Measurements from ENCODE around the gene VSTM2L.

Gene VSTM2L

DNA sequence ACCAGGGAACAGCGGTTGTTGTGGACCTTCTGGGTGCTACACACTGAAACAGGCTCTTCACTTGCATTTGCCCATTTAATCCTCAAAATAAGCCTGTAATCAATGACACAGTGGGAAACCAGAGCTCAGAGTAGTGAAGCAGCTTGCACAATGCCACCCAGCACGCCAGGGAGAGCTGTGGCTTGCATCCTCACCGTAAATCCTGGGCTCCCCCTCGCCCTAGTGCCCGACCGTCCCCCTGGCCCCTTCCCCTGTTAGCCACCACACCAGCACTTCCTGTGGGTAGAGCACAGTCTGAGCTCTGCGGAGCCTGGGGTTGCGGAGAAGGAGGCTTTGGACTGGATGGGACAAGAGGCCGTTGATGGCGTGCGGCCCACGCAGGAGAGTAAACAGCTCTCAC is 14.5 kb downstream of the VSTM2L start:
- Histone ChIP-seq H3K9ac (no peak overlapping the region), H3K4me3 (no peak overlapping the region), H3K27ac (no peak overlapping the region), H3K27me3 (peaks cover 55% of the 10 kb centered on the region), H3K36me3 (no peaks in the 10 kb centered on the region), H4K20me1 (no peaks in the 10 kb centered on the region), H3K4me2 (no peak overlapping the region), H3K9me3 (no peaks in the 10 kb centered on the region), H3K4me1 (peaks cover 20% of the 10 kb centered on the region)
- TF ChIP-seq Cebpa-rat (IDR thresholded peaks at IDR 0.05): no peak

GRCh38 chr20:37918035-37918434 is 15.1 kb downstream of the VSTM2L start:
- H3K27ac ChIP-seq: no peak overlapping the region
- H4K20me1 ChIP-seq: no peaks in the 10 kb centered on the region
- H3K36me3 ChIP-seq: no peaks in the 10 kb centered on the region
- H3K9me3 ChIP-seq: no peaks in the 10 kb centered on the region
- H3K4me3 ChIP-seq: no peak overlapping the region
- H3K9ac ChIP-seq: no peak overlapping the region
- H3K4me1 ChIP-seq: peaks cover 20% of the 10 kb centered on the region
- peaks cover 50% of the 10 kb centered on the region for H3K27me3 ChIP-seq
- no peak overlapping the region for H3K4me2 ChIP-seq
- no peak for TF ChIP-seq Cebpa-rat (IDR thresholded peaks at IDR 0.05)

DNA sequence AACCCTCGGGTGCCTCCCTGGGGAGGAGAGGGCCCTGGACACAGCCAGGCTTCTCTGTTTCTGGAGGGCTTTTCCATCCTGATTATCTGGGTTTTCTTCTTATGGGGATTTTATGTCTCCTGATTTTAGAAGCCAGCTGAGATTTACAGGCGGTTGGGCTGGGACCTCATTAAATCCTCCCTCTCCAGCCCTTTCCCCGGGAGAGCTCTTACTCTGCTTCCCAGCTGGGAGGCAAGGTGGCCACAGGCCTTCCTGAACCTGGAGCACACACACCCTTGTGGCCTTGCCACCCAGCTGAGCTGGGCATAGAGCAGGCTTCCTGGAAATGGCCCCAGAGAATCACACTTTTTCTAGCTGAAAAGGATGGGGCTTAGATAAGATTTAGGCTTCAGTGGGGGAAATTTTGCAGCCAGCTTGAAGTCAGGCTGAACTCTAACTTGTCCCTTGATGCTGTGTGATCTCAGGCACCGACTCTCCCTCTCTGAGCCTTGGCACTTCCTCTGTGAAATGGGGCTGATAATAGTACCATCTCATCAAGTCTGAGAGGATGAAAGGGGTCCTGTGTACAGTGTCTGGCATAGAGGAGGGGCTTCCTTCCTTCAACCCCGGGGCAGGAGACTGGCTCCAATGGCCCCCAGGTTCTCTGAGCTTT is 16.6 kb downstream of the VSTM2L start:
- no peak overlapping the region for H3K27ac ChIP-seq
- H4K20me1 ChIP-seq: no peaks in the 10 kb centered on the region
- H3K4me2 ChIP-seq: no peak overlapping the region
- H3K9me3 ChIP-seq: no peaks in the 10 kb centered on the region
- no peak for TF ChIP-seq Cebpa-rat (IDR thresholded peaks at IDR 0.05)
- H3K4me1 ChIP-seq: peaks cover 16% of the 10 kb centered on the region
- H3K27me3 ChIP-seq: peaks cover 38% of the 10 kb centered on the region
- no peaks in the 10 kb centered on the region for H3K36me3 ChIP-seq
- no peak overlapping the region for H3K9ac ChIP-seq
- H3K4me3 ChIP-seq: no peak overlapping the region

DNA sequence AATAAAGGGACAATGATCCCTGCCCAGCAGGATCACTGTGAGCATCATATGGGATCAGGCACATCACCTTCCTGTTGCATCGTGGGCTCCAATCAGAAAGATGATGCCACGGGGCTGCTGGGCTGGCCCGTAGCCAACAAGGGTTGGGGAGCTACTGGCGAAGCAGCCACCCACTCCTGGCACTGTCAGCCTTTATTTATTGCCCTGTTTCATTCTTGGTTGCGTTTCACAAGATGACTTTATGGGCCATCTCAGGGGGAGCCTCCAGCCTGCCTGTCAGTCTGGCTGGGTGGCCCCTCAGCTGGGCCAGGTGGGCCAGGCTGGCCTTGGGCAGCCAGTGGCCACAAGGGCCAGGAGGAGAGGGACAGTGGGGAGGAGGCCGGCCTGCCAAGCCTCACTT is 17.3 kb downstream of the VSTM2L start:
- no peak overlapping the region for H3K4me2 ChIP-seq

GRCh38 chr20:37920679-37921322 is 17.9 kb downstream of the VSTM2L start:
- H3K27me3 ChIP-seq: peaks cover 25% of the 10 kb centered on the region
- no peaks in the 10 kb centered on the region for H4K20me1 ChIP-seq
- H3K4me2 ChIP-seq: no peak overlapping the region
- no peak overlapping the region for H3K27ac ChIP-seq
- H3K36me3 ChIP-seq: no peaks in the 10 kb centered on the region
- no peak overlapping the region for H3K4me3 ChIP-seq
- no peaks in the 10 kb centered on the region for H3K9me3 ChIP-seq
- peaks cover 9% of the 10 kb centered on the region; the same call in 1 of the 2 replicates for H3K4me1 ChIP-seq
- H3K9ac ChIP-seq: no peak overlapping the region
- TF ChIP-seq Cebpa-rat (IDR thresholded peaks at IDR 0.05): no peak

More for the DNA sequence above, 17.3 kb downstream of the VSTM2L start:
- no peak overlapping the region for H3K4me3 ChIP-seq
- no peak overlapping the region for H3K9ac ChIP-seq
- TF ChIP-seq Cebpa-rat (IDR thresholded peaks at IDR 0.05): no peak
- H3K27me3 ChIP-seq: peaks cover 31% of the 10 kb centered on the region
- H3K36me3 ChIP-seq: no peaks in the 10 kb centered on the region
- H3K4me1 ChIP-seq: peaks cover 9% of the 10 kb centered on the region; the same call in 1 of the 2 replicates
- no peaks in the 10 kb centered on the region for H4K20me1 ChIP-seq
- H3K9me3 ChIP-seq: no peaks in the 10 kb centered on the region
- no peak overlapping the region for H3K27ac ChIP-seq

- H3K27ac ChIP-seq: no peak overlapping the region
- no peak overlapping the region for H3K4me3 ChIP-seq
- no peak overlapping the region for H3K9ac ChIP-seq
- peaks cover 9% of the 10 kb centered on the region; the same call in 1 of the 2 replicates for H3K4me1 ChIP-seq
- no peaks in the 10 kb centered on the region for H4K20me1 ChIP-seq
- H3K27me3 ChIP-seq: peaks cover 19% of the 10 kb centered on the region
- H3K4me2 ChIP-seq: no peak overlapping the region
- no peaks in the 10 kb centered on the region for H3K9me3 ChIP-seq
- H3K36me3 ChIP-seq: no peaks in the 10 kb centered on the region
- no peak for TF ChIP-seq Cebpa-rat (IDR thresholded peaks at IDR 0.05)
Observed at GRCh38 chr20:37921341-37921929, 18.5 kb downstream of the VSTM2L start.

DNA sequence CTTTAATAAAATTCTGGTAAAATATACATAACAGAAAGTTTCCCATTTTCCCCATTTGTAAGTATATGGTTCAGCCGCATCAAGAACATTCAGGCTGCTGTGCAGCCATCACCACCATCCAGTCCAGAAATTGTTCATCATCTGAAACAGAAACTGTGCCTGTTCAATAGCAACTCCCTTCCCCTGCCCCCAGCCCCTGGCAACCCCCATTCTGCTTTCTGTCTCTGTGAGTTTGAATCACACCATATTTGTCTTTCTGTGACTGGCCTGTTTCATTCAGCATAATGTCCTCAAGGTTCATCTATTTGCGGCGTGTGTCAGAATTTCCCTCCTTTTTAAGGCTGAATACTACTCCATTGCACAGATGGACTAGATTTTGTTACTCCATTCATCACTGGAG is 19.1 kb downstream of the VSTM2L start:
- Histone ChIP-seq H3K4me1 (peaks cover 6% of the 10 kb centered on the region; the same call in 1 of the 2 replicates), H3K36me3 (no peaks in the 10 kb centered on the region), H3K4me2 (no peak overlapping the region), H3K9ac (no peak overlapping the region), H4K20me1 (no peaks in the 10 kb centered on the region), H3K9me3 (no peaks in the 10 kb centered on the region), H3K27ac (no peak overlapping the region), H3K4me3 (no peak overlapping the region), H3K27me3 (peaks cover 13% of the 10 kb centered on the region)
- no peak for TF ChIP-seq Cebpa-rat (IDR thresholded peaks at IDR 0.05)

GRCh38 chr20:37925265-37926165 is 22.6 kb downstream of the VSTM2L start:
- no peaks in the 10 kb centered on the region for H3K9me3 ChIP-seq
- no peaks in the 10 kb centered on the region for H4K20me1 ChIP-seq
- no peak overlapping the region for H3K9ac ChIP-seq
- TF ChIP-seq Cebpa-rat (IDR thresholded peaks at IDR 0.05): no peak
- H3K4me2 ChIP-seq: no peak overlapping the region
- no peaks in the 10 kb centered on the region for H3K27me3 ChIP-seq
- no peak overlapping the region for H3K27ac ChIP-seq
- H3K4me3 ChIP-seq: no peak overlapping the region
- H3K36me3 ChIP-seq: no peaks in the 10 kb centered on the region
- H3K4me1 ChIP-seq: no peaks in the 10 kb centered on the region

DNA sequence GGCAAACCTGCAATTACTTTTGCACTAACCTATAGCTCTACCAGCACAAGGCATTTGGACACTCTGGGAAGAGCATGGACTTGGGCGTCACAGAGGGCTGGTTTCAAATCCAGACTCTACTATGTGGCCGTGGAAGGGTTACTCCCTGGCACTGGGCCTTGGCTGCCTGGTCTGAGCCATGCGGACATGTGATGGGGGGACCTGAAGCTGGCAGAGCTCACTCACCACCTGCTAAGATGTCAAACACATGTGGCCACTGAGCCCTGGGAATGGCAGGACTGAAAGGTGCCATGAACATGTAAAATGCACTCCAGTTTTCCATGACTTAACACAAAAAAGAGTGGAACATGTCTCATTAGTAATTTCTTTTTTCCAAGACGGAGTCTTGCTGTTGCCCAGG is 23.7 kb downstream of the VSTM2L start:
- Histone ChIP-seq H3K4me2 (no peak overlapping the region), H3K9me3 (no peaks in the 10 kb centered on the region), H3K9ac (no peak overlapping the region), H3K36me3 (no peaks in the 10 kb centered on the region), H3K27me3 (no peaks in the 10 kb centered on the region), H4K20me1 (no peaks in the 10 kb centered on the region), H3K4me3 (no peak overlapping the region), H3K27ac (no peak overlapping the region), H3K4me1 (peaks cover 6% of the 10 kb centered on the region)
- TF ChIP-seq Cebpa-rat (IDR thresholded peaks at IDR 0.05): no peak
